MV-4-11 (cell line): ENCODE results near the gene SSTR3.

Source experiments
- DNase-seq: peaks from one replicate; lab custom pipeline; 2025; lab: John Stamatoyannopoulos, UW

Gene SSTR3

DNA sequence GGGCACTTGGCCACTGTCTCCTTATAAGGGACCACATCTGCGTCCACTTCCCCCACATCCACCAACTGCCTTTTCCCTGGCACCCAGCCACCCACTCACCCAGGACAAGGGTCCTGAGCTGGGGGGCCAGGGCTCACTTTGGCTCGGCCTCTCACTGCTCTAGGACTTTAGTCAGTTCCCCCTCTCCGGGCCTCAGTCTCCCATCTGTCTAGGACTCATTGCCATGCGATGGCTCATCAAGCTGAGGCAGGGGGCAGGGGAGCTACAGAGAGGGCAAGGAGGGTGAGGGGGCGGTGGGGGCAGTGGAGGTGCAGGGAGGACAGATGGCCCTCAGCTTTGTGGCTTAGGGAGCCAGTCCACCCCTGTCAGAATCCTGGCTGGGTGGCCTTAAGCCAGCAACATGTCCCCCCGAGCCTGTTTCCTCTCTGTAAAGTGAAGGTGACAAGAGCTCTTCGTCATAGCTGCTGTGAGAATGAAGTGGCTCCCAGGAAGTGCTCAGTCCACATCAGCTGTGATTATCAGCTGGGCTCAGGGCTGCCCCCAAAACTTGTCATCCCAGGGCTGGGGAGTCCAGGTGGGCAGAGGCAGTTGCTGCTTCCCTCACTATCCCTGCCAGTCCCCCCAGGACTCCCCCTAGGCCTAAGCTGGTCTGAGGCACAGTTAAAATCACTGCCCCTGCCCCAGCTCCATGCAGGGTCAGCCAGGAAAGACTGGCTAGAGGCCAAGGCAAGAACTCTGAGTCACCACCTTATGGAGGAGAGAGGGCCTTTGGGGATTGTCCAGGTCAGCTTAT, 16.9 kb upstream of the SSTR3 start:
- no peak for DNase-seq

DNA sequence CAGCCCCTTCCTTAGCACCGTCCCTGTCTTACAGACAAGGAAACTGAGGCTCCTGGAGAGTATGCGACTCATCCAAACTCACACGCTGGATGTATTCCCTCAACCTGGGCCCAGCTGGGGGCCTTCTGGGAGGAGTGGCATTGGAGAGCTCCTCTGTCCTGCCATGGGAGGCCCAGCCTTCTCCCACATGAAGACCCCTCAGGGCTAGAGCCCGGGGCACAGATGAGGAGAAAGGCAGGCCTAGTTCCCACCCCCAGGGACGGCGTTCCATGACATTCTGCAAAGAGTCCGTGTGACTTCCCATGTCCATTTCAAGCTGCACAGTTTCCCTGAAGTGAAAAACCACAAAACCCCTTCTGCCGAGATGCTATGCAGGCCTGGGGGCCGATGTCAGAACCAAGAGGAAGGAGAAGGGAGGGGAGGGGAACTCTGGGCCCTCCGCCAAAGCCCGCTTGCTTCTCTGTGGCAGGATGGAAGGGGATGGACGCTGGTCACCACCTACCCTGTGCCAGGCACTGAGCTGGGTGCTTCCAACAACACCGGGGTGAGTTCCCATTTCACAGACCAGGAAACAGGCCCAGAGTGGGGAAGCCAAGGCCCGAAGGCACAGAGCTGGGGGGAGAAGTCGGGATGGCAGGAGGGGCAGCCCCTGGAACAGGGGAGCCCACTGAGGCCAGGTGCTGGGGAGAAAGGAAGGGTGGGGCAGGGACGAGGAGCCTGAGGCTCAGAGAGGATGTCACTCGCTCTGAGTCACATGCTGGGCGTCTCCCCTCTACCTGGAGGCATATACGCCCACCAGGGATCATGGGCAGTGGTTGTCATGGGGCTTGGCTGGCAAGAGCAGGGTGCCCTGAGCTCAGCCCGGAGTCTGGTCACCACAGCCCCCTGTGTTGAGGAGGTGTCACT, 16.1 kb upstream of the SSTR3 start:
- peak; percentile 41 for DNase-seq

DNA sequence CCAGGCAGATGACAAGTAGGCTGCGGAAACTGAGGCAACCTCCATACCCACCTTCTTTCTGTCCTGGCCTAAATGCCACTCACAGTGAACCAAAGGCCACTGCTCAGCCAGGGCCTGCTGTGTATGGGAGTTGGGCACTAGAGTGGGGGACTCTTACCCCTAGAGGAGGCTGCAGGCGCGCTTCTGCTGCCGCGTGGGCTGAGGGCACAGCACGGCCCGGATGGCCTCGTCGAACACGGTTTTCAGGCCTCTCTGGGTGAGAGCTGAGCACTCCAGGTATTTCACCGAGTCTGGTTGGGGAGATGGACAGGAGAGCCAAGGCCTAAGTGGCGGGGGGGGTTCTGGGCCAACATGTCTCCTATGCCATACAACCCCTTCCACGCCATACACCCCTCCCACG, 14.2 kb upstream of the SSTR3 start:
- DNase-seq: no peak

DNA sequence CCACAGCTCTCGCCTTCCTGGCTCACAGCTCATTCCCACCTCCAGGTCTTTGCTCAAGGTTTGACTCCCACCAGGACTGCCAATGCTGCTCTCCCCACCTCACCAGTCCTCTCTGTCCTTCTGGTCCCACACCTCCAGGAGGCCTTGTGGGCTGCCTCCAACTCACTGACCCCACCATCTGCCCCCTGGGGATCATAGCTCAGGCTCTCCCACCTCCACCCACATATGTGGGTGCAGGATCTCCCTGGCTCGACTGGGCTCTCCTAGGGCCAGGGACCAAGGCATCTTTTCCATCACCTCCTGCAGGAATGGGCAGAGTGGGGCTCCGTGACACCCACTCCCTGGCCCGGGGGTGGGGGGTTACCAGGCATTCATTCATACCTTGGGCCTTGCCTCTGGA, 13.8 kb upstream of the SSTR3 start:
- no peak for DNase-seq

DNA sequence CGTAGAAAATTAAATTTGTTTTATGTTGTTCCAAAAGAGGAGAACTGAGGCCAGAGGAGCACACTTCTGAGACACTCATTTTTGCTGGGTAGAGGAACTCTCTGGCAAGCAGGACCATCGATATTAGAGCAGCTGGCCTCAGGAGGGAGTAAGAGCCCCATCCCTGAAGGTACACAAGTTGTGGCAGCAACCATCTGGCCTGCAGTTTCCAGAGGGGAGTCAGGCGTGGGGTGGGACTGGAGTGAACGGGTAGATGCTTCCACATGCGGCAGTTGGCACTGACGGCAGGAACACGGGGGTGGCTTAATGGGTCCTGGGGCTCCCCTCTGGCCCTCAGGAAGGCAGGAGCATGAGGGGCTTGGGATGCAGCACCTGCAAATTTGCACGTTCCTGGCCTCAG, 13.2 kb upstream of the SSTR3 start:
- DNase-seq: no peak

DNA sequence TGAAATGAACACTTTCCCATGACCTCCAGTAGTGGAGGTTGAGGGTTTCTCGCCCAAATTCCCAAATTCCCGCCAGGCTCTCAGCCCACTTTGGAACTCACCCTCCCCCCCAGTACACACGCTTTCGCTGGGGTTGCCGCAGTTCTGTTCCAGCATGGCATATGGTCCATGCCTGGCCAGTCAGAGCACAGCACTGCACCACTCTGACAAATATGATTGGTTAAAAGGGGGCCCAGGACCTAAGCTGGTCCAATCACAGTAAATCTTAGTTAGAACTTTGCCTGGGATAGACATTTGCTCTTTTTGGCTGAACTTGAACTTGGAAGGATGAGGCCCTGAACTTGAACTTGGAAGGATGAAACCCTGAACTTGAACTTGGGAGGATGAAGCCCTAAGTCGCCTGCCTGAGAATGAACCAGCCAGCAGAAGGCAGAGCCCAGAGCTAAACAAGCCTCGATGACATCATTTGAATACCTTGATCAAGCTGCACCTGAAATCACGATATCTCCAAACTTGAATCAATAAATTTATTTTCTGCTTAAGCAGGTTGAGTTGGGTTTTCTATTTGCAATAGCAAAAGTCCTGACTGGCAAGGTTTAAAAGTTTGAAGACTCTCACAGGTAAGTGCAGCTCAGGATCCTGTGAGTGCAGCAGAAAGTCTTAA, 12.6 kb upstream of the SSTR3 start:
- no peak for DNase-seq

DNA sequence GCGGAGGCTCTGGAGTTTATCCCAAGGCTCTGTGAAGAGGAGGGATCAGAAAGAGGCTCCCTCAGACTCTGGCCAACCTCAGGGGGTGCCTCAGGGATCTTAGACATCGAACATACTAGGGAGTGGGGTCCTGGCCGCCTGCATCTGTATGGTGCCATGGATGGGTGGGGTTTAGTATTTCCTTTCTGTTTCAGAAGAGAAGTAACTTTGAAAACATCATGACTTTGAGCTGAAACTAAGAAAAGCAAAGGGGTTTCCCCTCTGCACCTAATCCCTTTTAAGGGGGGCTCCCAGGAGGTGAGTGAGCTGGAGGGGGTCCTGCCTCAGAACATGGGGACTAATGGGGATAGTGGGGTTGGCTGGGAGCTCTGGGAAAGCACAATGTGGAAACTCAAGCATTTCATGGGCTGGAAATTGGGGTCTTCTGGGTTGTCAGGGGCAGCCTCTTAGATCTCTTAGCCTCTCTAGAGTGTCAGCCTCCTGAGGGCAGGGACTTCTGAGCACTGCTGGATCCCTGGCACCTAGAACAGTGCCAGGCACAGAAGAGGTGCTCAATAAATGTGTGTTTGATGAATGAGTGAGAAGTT, 11.8 kb upstream of the SSTR3 start:
- DNase-seq: no peak

DNA sequence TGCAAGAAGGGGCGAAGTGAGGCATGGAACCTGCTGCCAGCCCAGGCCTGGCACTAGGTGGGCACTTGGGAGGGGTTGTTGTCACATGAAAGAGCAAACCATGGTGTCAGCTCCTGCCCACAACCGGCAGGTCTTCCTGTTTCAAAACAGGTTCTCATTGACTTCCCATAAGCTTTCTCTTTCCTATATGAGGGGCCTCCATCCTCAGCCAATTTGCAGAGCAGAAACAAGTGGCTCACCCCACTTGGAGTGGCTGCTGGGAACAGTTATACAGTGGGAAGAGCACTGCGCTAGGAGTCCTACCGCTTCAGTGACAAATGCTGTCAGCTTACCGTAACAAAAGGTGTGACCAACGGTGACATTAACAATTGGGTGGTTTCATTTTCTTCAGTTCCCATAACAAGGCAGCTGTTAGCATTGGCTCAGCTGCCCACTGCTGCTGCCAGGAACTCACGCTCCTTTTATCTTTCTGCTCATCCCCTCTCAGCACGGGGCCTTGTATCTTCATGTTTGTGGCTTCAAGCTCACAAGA, 10.2 kb upstream of the SSTR3 start:
- peak; percentile 48 for DNase-seq

DNA sequence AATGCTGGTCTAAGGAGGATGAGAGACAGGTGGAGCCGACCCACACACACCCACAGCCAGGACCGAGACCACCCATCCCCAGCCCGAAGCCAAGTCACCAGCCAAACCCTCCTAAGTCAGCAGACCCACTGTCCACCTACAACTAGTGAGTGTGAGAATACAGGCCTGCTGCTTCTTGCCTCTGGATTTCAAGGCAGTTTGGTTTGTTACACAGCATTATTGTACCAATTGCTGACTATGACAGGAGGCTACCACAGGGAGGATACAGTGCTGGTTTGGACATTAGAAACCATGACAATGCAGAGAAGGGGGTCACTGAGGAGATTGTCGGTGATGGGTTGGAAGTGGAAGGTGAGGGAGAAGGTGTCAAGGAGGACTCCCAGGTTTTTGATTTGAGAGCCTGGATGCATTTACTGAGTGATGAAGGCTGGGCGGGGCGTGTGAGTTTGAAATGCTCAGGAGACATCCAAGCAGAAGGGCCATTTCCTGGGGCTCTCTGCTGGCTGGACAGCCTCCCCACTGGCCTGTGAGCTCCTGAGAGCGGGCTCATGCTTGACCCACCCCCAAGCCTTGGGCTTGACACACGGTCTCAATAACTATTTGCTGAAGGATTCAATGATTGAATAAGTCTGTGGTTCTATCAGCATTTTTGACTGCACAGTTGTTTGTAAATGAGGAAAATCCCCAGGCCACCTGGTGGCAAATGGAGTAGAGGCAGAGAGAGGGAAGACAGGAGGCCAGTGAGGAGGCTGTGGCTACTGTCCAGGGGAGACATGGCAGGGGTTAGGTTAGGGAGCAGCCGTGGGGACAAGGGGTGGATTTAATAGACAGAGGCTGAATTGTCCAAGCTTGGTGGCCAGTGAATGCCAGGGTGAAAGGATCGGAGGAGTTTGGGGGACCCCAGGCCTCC, 9.4 kb upstream of the SSTR3 start:
- DNase-seq: no peak

DNA sequence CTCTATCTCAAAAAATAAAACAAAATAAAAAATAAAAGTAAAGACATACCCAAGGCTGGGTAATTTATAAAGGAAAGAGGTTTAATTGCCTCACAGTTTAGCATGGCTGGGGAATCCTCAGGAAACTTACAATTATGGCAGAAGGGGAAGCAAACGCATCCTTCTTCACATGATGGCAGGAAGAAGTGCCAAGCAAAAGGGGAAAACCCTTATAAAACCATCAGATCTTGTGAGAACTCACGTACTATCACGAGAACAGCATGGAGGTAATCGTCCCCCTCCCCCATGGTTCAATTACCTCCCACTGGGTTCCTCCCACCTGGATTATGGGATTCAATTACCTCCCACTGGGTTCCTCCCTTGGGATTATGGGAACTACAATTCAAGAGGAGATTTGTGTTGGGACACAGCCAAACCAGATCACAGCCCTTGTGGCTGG, 8.3 kb upstream of the SSTR3 start:
- no peak for DNase-seq

DNA sequence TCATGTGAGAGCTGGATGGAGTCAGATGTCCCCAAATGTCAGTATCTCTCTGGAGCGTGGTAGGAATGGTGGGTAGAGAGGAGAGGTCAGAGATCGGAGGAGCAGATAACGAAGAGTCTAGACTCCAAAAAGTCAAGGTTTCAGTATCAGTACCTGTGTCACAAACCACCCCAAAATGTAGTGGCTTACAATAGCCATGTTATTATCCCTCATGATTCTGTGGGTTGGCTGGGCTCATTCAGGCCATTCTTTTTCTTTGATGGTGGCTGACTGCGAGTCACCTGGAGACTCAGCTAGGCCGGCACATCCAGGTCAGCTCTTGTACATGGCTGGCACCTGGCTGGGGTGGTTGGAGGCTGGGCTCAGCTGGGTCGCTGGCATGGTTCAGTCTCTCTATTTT, 7.3 kb upstream of the SSTR3 start:
- DNase-seq: no peak

DNA sequence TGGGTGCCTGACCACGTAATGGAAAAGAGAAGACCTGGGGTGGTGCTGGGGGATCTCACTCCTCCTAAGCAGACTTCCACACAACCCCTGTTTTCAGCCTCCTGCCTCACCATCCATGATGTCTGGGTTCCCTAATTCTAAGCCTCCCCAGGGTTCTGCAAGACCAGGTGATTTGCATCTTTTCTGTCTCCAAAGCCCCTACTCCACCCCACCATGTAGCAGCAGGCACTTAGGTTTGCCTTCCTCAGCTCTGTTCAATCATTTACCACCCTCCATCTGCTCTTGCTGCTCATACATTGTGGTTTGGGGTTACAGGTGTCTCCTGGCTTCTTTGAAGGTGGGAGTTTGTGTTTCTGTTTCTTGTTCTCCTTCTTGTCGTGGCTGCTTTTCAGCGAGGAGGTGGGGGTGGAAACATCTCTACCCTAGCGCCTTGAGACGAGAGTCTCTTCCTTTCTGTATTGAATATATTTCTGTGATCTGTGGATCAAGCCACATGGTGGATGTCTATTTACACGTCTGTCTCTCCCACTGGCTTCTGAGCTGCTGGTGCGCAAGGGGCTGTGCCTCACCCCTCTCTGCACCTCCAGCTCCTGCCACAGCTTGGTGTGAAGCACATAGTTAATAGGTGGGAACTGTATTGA, 6.6 kb upstream of the SSTR3 start:
- DNase-seq: no peak

DNA sequence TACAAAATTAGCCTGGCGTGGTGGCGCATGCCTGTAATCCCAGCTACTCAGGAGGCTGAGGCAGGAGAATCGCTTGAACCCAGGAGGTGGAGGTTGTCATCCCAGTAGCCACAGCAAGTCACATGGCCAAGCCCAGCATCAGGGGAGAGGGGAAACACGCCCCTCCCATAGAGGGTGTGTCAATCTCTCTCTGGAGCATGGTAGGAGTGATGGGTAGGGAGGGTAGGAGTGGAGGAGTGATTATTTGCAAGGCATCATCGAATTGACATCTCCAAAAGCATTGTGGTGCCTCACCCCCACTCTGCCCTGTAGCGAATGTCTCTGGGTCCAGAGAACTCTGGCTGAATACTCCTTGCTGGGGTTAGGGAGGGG, 6.1 kb upstream of the SSTR3 start:
- no peak for DNase-seq

DNA sequence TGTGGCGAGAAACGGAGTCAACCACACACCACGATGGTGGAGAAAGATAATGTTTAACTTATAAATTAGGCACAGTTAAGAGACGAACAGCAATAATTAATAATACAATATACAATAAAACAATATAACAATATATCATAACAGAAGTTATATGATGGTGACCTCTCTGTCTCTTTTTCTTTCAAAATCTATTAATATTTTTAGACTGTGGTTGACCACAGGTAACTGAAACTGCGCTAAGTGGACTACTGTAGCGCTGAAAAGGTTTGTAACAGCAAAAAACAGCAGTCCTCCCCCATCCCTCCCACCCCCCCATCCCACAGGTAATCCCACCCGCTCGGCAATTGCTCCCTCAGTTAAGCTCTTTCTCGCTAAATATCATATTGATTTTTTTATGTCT, 3.6 kb upstream of the SSTR3 start:
- no peak for DNase-seq

DNA sequence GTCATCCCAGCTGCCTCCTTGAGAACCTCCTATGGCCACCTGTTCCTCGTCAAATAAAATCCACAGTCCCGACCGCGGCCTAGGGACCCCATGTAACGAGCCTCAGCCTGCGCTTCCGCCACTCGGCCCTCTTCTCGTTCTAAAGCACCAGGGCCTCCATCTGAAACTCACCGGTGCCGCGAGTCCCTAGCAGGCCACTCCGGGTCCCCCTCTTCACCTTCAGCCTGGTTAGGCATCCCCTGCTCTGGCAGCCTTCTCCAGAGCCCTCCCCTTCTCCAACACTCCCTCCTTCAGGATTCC, 2.4 kb upstream of the SSTR3 start:
- no peak for DNase-seq

DNA sequence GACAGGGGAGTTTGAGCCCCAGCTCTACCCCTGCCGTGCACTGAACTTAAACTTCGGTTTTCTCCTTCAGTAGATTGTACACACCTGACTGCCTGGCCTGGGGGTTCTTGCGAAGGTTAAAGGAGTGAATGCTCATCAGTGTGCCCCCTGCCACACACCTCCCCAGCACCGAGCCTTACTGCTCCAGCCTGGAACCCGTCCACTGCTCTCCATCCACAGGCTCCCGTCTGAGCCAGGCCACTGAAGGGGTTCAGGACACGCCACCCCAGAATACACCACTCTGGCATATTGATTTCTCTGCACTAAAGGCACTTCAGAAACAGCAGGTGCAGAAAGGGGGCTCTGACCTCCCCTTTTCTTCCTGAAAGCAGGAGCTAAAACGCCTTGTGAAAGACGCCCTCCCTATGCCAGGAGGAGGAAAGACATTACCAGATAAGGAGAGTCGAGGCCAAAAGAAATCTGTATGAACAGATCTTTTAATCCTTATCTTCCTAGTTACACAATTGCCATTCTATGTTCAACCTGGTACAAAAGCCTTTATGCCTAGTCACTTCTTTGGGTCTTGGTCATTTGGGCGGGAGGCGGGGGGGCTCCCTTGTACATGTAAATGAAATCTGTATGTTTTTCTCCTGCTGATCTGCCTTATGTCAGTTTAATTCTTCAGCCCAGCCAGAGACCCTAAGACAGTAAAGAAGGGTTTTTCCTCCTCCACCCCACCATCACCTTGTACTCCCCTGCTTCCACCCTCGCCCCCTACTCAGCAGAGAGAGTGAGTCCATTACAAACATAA, 1.9 kb upstream of the SSTR3 start:
- DNase-seq: no peak

DNA sequence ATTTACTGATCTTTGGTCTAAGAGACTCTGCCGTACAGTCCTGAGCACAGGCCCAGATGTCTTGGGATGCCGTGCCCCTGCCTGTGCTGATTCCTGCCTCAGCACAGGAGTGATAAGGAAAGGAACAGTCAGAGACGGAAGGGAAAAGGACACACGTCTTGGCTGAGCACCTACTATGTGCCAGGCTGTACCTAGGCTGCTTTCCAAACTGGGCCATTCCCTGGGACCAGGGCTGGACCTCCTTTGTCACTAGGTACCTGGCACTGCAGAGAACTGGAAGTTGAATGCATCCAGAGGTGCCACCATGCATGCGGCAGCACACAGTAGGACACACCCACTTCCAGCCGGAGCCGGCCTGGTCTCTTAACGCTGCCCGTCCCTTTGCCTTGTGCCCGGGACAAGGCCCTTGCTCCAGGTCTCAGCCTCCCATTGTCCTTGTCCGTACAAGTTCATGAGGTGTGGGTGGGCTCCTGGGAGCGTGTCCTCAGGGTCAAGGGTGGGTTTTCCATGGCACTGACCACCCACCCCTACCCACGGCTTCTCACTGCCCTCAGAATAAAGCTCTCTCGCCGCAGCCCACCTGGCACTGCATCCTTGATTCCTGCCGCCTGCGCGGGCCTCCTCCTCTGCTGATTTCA, 1.1 kb upstream of the SSTR3 start:
- DNase-seq: no peak

DNA sequence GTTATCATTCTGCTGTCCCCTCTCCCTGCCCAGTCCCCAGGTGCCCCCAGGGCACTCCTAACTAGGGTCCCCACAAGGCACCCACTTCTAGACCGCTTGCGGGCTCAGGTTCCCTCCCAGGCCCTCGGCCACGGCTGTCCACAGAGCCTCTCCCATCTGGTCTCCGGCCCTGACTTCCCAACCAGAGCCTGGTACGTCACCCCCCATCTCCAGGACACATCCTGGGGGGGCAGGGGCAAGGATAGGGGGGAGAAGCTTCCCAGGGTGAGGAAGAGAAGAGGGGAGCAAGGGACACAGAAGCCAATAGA, 457 bp downstream of the SSTR3 start:
- no peak for DNase-seq

DNA sequence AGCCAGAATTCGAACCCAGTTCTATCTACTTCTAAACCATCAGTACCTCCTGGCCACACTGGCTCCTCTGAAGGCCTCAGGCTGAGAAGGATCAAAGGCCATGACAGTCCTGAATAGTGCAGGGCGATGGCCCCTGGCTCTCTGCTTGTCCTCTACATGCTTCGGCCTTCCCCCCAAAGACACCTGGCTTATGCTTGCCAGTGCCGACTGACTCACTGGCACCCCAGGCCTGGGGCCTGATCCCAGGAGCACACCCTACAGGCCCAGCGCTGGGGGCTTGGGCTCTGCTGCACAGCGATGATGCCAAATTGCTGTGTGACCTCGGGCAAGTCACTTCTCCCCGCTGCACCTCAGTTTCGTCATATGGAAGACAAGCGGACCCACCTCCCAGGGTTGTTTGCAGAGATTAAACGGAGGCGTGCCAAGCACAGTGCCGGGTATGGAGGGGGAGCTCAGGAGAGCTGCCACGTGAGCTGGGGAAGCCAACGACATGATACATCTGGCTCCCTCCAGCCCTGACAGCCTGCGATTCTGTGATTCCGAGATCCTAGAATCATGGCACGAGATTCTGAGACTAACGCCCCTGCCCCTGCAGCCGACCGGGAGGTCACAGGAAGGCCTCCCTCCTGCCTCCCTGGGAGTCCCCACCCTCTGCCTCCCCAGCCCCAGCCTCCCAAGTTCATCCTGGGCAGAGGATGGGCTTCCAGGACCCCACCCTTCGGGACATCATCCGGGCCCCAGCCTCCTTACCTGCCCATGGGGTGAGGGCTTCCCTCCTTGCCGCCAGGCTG, 1.0 kb downstream of the SSTR3 start:
- no peak for DNase-seq
